Measurements from ENCODE around the gene RGMA.
"Not testable (repeated sequence)": the region's sequence is repeated elsewhere in the genome, so short reads cannot be mapped to it uniquely, and the experiment has no call there.

Gene RGMA

GRCh38 chr15:93037820-93038705, 50.9 kb downstream of the RGMA start:
- FAIRE-seq (no peak), DNase-seq (ENCODE audit: insufficient read length, low spot score) (no peak)
- no peak for TF ChIP-seq CTCF (IDR thresholded peaks at IDR 0.05; ENCODE audit: insufficient read depth, missing control alignments)

- TF ChIP-seq CTCF (IDR thresholded peaks at IDR 0.05; ENCODE audit: insufficient read depth, missing control alignments), result peak; percentile 17
- FAIRE-seq, result no peak
- no peak for DNase-seq (ENCODE audit: insufficient read length, low spot score)
Measured at GRCh38 chr15:93036951-93037819, 51.8 kb downstream of the RGMA start.

GRCh38 chr15:93035953-93036810, 52.8 kb downstream of the RGMA start:
- FAIRE-seq, result no peak
- peak; percentile 59 for TF ChIP-seq CTCF (IDR thresholded peaks at IDR 0.05; ENCODE audit: insufficient read depth, missing control alignments)
- no peak for DNase-seq (ENCODE audit: insufficient read length, low spot score)

- DNase-seq (ENCODE audit: insufficient read length, low spot score) (no peak), FAIRE-seq (no peak)
- TF ChIP-seq CTCF (IDR thresholded peaks at IDR 0.05; ENCODE audit: insufficient read depth, missing control alignments), result no peak
Measured at GRCh38 chr15:93035092-93035915, 53.7 kb downstream of the RGMA start.

- no peak for FAIRE-seq
- TF ChIP-seq CTCF (IDR thresholded peaks at IDR 0.05; ENCODE audit: insufficient read depth, missing control alignments), result no peak
- DNase-seq (ENCODE audit: insufficient read length, low spot score), result no peak
Measured at GRCh38 chr15:93034512-93034911, 54.5 kb downstream of the RGMA start.

- DNase-seq (ENCODE audit: insufficient read length, low spot score) (no peak), FAIRE-seq (no peak)
- no peak for TF ChIP-seq CTCF (IDR thresholded peaks at IDR 0.05; ENCODE audit: insufficient read depth, missing control alignments)
Measured at GRCh38 chr15:93033434-93034045, 55.5 kb downstream of the RGMA start.

- FAIRE-seq, result not testable (repeated sequence)
Measured at GRCh38 chr15:93032515-93033206, 56.4 kb downstream of the RGMA start.

GRCh38 chr15:93031557-93032384, 57.2 kb downstream of the RGMA start:
- DNase-seq (ENCODE audit: insufficient read length, low spot score); FAIRE-seq: not testable (repeated sequence)

More at GRCh38 chr15:93032515-93033206, 56.4 kb downstream of the RGMA start:
- not testable (repeated sequence) for DNase-seq (ENCODE audit: insufficient read length, low spot score)
